ENCODE measurements around the gene UGT1A3. TPM values are rescaled to one million over a fixed set of nuclear protein-coding genes. Genes with fewer than 3 reads are reported as not detected.

The UGT1A3 gene
- total and polyA plus RNA-seq, 7 experiments from 2014 or later, result not detected

DNA sequence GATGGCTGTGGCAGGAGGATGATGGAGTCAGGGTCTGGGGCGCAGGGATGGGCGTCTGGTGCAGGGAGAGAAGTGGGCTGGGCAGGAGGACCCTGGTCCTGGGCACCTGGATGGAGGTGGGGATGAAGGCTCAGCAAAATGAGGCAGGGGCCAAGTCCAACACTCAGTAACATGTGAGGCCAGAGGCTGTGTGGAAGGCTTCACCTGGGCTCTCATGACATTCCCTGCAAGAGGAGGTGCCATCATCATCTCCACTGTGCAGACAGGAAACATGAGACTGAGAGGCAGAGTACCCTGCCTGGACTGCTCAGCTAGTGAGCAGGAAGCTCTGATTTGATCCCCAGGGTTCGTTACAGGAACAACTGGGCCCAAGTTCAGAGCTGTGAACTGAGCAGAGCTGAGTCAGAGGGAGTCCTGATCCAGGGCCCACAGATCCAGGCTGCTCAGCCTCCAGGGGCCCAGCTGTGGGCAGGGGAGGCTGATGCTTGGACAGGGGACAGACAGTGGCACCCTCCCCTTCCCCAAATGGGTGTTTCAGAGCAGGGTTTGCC is 88.6 kb downstream of the UGT1A3 start:
- Mint-ChIP-seq H3K4me3 (no peak overlapping the region), H3K27me3 (peaks cover 0 to 23% (median 5%) of the 10 kb centered on the region in 5 donors), H3K9me3 (peaks cover 0 to 1% (median 0%) of the 10 kb centered on the region in 11 donors), H3K4me1 (no peaks in the 10 kb centered on the region), H3K36me3 (no peaks in the 10 kb centered on the region), H3K27ac (no peak overlapping the region)
- Histone ChIP-seq H3K9me3 (ENCODE audit: control insufficient read depth in 2 of 3, low read length in 3 of 3) (no peaks in the 10 kb centered on the region), H3K36me3 (ENCODE audit: control insufficient read depth in 2 of 3, insufficient read depth in 3 of 3, low read length in 3 of 3) (no peaks in the 10 kb centered on the region), H3K4me3 (ENCODE audit: low read length) (no peak overlapping the region), H3K27me3 (ENCODE audit: control insufficient read depth in 2 of 2, insufficient read depth in 2 of 2, low read length in 2 of 2) (no peaks in the 10 kb centered on the region), H3K27ac (ENCODE audit: low read depth, low read length) (no peak overlapping the region), H3K4me1 (ENCODE audit: control insufficient read depth in 2 of 2, insufficient read depth in 2 of 2, low read length in 2 of 2) (no peaks in the 10 kb centered on the region)
- intact Hi-C loops (cut with micrococcal nuclease), result no loop called here
- ChIA-PET CTCF (no interaction called here), POLR2A (no interaction called here)
- no peak for DNase-seq
- no peak for ATAC-seq

DNA sequence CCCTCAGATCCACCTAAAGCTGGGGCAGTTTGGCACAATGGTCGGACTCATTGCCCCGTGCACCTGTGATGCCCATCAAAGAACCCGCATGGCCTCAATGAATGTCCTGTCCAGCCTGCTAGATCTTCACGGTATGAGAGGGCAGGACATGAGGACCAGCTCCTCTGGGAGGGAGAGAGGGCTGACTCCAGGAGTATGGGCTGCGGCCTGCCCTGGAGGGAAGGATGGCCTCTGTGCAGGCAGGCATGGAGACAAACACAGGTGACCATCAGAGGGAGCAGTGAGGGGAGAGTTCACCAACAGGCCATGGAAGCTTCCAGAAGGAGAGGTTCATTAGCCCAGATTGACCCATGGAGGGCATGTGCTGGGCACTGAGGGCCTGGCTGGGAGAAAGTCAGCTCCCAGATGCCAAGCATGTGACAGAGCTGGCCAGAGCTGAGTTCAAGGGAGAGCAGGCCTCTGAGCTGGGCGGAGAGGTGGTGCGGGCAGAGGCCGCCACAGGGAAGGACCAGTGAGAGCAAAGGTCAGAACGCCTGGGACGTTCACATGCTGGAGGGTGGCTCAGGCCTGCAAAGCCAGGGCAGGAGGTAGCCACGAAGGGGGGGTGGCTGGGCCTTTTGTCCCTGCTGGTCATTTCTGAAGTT is 89.3 kb downstream of the UGT1A3 start:
- intact Hi-C loops (cut with micrococcal nuclease), result no loop called here
- no peaks in the 10 kb centered on the region for H3K27me3 ChIP-seq (ENCODE audit: control insufficient read depth in 2 of 2, insufficient read depth in 2 of 2, low read length in 2 of 2)

DNA sequence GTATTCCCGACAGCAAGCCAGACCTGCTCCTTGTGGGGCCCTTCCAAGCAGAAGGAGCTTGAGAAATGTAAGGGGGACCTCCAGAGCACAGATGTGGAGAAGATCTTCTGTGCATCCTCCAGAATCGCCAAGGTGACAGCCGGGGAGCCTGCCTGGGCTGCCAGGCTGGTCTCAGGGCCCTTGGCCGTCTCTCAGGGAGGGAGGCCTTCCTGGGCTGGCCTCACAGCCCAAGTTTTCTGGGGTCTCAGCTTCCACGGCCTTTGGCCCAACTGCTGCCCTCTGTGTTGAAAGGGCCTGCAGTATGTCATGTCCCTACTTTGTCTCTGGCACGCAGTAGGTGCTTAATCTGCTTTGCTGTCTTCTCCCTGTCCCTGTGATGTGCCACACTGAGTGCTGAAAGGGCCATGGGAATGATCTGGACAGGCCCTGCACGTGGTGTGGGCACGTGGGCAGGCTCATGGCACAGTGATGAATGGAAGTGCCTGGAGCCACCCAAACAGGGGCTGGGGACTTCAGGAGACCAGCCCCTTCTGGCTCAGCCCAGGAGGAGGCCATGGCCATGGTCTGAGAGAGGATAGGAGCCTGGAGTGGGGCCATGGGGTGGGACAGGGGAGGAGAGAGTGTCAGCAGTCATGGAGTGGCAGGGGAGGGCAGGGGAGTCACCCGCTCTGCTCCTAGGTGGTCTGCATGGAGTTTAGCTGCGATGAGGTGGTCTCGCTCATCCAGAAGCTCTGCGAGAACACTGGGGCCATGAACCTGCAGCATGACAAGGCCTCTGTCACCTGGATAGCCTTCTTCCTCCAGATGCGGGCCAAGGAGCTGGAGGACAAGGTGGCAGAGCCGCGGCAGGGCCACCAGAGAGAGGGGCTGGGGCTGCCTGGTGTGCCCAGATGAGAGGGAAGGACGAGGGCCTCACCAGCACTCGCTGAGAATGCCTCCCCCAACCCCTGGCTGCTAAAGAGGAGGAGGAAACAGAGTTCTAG is 90.1 kb downstream of the UGT1A3 start:
- peak in 1 of 9 donors; percentile 2 for DNase-seq
- H3K4me3 Mint-ChIP-seq, result no peak overlapping the region

More for the DNA sequence above, 89.3 kb downstream of the UGT1A3 start:
- Mint-ChIP-seq H3K4me3 (no peak overlapping the region), H3K27me3 (peaks cover 0 to 20% (median 5%) of the 10 kb centered on the region in 5 donors), H3K4me1 (no peaks in the 10 kb centered on the region), H3K9me3 (peaks cover 0 to 1% (median 0%) of the 10 kb centered on the region in 11 donors), H3K36me3 (no peaks in the 10 kb centered on the region), H3K27ac (no peak overlapping the region)
- Histone ChIP-seq H3K4me3 (ENCODE audit: low read length) (no peak overlapping the region), H3K27ac (ENCODE audit: low read depth, low read length) (no peak overlapping the region), H3K9me3 (ENCODE audit: control insufficient read depth in 2 of 3, low read length in 3 of 3) (no peaks in the 10 kb centered on the region), H3K36me3 (ENCODE audit: control insufficient read depth in 2 of 3, insufficient read depth in 3 of 3, low read length in 3 of 3) (no peaks in the 10 kb centered on the region), H3K4me1 (ENCODE audit: control insufficient read depth in 2 of 2, insufficient read depth in 2 of 2, low read length in 2 of 2) (no peaks in the 10 kb centered on the region)
- ChIA-PET CTCF (no interaction called here), POLR2A (no interaction called here)
- DNase-seq, result no peak
- no peak for ATAC-seq

DNA sequence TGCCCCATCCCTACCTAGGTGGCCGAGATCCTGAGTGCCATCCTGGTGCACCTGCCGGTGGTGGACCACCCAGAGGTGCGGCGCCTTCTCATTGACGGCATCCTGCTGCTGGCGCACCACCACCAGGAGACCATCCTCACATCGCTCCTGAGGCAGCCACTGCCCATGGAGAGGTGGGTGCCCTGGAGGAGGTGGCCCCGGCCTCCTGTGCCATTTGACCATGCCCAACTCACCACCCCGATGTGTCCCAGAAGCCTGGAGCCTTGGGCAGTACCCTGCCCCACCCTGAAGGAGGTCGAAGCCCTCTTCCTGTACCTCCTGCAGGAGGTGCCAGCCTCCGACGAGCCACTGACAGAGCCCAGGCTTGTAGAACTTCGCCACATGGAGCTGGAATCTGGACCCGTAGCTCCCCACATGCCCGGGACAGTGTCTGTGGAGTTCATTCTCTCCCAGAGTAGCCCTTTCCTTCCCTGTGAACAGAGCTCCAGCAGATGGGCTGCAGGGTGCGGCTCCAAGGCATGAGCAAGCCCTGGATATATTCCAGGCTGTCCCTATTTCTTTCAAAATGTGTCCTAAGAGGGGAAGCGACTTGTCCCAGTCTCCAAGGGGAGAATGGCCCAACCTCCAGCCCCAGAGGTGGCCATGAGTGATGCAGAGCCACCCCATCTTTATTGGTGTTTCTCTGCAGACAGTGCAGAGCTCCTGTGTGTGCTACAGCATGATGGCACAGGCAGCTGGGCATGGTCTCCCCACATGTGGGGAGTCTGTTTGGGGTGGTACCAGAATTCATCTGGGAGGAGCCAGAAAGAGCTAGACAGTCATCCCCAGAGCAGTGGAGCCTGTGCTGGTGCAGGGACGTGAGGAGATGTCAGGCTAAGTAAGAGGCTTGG is 91.3 kb downstream of the UGT1A3 start:
- H3K36me3 Mint-ChIP-seq, result no peaks in the 10 kb centered on the region
- ChIA-PET CTCF (no interaction called here), POLR2A (no interaction called here)
- Histone ChIP-seq H3K36me3 (ENCODE audit: control insufficient read depth in 2 of 3, insufficient read depth in 3 of 3, low read length in 3 of 3) (no peaks in the 10 kb centered on the region), H3K4me3 (ENCODE audit: low read length) (no peak overlapping the region), H3K9me3 (ENCODE audit: control insufficient read depth in 2 of 3, low read length in 3 of 3) (no peaks in the 10 kb centered on the region), H3K27me3 (ENCODE audit: control insufficient read depth in 2 of 2, insufficient read depth in 2 of 2, low read length in 2 of 2) (no peaks in the 10 kb centered on the region), H3K27ac (ENCODE audit: low read depth, low read length) (no peak overlapping the region), H3K4me1 (ENCODE audit: control insufficient read depth in 2 of 2, insufficient read depth in 2 of 2, low read length in 2 of 2) (no peaks in the 10 kb centered on the region)
- ATAC-seq (no peak), DNase-seq (no peak)
- H3K9me3 Mint-ChIP-seq, result peaks cover 0 to 1% (median 0%) of the 10 kb centered on the region in 11 donors
- no peaks in the 10 kb centered on the region for H3K4me1 Mint-ChIP-seq
- H3K27ac Mint-ChIP-seq, result peak overlapping the region in 1 of 9 donors; percentile 72
- no peak overlapping the region for H3K4me3 Mint-ChIP-seq
- peaks cover 0 to 16% (median 5%) of the 10 kb centered on the region in 5 donors for H3K27me3 Mint-ChIP-seq
- intact Hi-C loops (cut with micrococcal nuclease), result no loop called here

More for the DNA sequence above, 90.1 kb downstream of the UGT1A3 start:
- Histone ChIP-seq H3K36me3 (ENCODE audit: control insufficient read depth in 2 of 3, insufficient read depth in 3 of 3, low read length in 3 of 3) (no peaks in the 10 kb centered on the region), H3K27me3 (ENCODE audit: control insufficient read depth in 2 of 2, insufficient read depth in 2 of 2, low read length in 2 of 2) (no peaks in the 10 kb centered on the region), H3K9me3 (ENCODE audit: control insufficient read depth in 2 of 3, low read length in 3 of 3) (no peaks in the 10 kb centered on the region), H3K4me3 (ENCODE audit: low read length) (no peak overlapping the region), H3K27ac (ENCODE audit: low read depth, low read length) (no peak overlapping the region), H3K4me1 (ENCODE audit: control insufficient read depth in 2 of 2, insufficient read depth in 2 of 2, low read length in 2 of 2) (no peaks in the 10 kb centered on the region)
- POLR2A ChIA-PET, result no interaction called here
- CTCF ChIA-PET, result no interaction called here
- Mint-ChIP-seq H3K27ac (no peak overlapping the region), H3K27me3 (peaks cover 0 to 20% (median 5%) of the 10 kb centered on the region in 5 donors), H3K4me1 (no peaks in the 10 kb centered on the region), H3K36me3 (no peaks in the 10 kb centered on the region), H3K9me3 (peaks cover 0 to 1% (median 0%) of the 10 kb centered on the region in 11 donors)
- ATAC-seq, result no peak
- intact Hi-C loops (cut with micrococcal nuclease), result no loop called here

DNA sequence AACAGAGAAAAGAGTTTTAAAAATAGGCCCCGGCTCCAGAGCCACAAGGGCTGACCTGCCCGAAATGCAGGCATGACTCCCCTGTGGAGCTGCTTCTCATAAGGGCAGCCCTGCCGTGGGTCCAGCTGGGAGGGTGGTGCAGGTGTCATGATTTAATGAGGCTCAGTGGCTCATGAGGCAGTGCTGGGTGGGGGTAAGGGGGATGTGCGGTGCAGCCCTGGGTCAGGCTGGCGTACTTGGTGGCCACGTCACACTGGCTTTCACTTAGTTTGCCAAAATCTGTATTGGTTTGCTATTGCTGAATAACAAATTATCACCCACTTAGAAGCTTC is 91.9 kb downstream of the UGT1A3 start:
- CTCF ChIA-PET, result no interaction called here
- H3K36me3 Mint-ChIP-seq, result no peaks in the 10 kb centered on the region
- DNase-seq (no peak), ATAC-seq (no peak)
- H3K9me3 Mint-ChIP-seq, result peaks cover 0 to 4% (median 0%) of the 10 kb centered on the region in 11 donors
- POLR2A ChIA-PET, result no interaction called here
- no peak overlapping the region for H3K4me3 ChIP-seq (ENCODE audit: low read length)
- no peaks in the 10 kb centered on the region for H3K9me3 ChIP-seq (ENCODE audit: control insufficient read depth in 2 of 3, low read length in 3 of 3)
- H3K27me3 Mint-ChIP-seq, result peaks cover 0 to 16% (median 5%) of the 10 kb centered on the region in 5 donors
- no peak overlapping the region for H3K4me3 Mint-ChIP-seq
- H3K4me1 ChIP-seq (ENCODE audit: control insufficient read depth in 2 of 2, insufficient read depth in 2 of 2, low read length in 2 of 2), result no peaks in the 10 kb centered on the region
- no peaks in the 10 kb centered on the region for H3K27me3 ChIP-seq (ENCODE audit: control insufficient read depth in 2 of 2, insufficient read depth in 2 of 2, low read length in 2 of 2)
- no peak overlapping the region for H3K27ac ChIP-seq (ENCODE audit: low read depth, low read length)
- H3K27ac Mint-ChIP-seq, result peak overlapping the region in 1 of 9 donors; percentile 72
- H3K36me3 ChIP-seq (ENCODE audit: control insufficient read depth in 2 of 3, insufficient read depth in 3 of 3, low read length in 3 of 3), result no peaks in the 10 kb centered on the region
- intact Hi-C loops (cut with micrococcal nuclease), result no loop called here
- H3K4me1 Mint-ChIP-seq, result no peaks in the 10 kb centered on the region

DNA sequence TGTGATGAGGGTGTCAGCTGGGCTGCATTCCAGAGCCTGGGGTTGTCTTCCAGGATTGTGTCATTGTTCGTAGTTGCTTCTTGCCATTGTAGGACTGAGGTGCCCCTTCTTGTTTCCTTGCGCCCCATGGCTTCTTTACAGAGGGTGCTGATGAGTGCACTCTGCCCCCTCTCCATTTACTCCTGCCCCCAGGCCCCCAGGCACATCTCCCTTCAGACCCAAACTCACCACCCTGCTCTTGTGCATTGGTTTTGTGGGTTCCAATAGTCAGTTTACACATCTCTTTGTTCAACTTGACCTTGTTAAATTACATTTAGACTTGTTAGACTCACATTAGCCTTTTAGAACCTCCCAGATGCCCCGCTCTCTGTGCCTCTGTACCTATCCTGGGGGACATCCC is 92.4 kb downstream of the UGT1A3 start:
- Histone ChIP-seq H3K4me3 (ENCODE audit: low read length) (no peak overlapping the region), H3K4me1 (ENCODE audit: control insufficient read depth in 2 of 2, insufficient read depth in 2 of 2, low read length in 2 of 2) (no peaks in the 10 kb centered on the region), H3K36me3 (ENCODE audit: control insufficient read depth in 2 of 3, insufficient read depth in 3 of 3, low read length in 3 of 3) (no peaks in the 10 kb centered on the region), H3K9me3 (ENCODE audit: control insufficient read depth in 2 of 3, low read length in 3 of 3) (no peaks in the 10 kb centered on the region), H3K27me3 (ENCODE audit: control insufficient read depth in 2 of 2, insufficient read depth in 2 of 2, low read length in 2 of 2) (no peaks in the 10 kb centered on the region), H3K27ac (ENCODE audit: low read depth, low read length) (no peak overlapping the region)
- intact Hi-C loops (cut with micrococcal nuclease), result no loop called here
- Mint-ChIP-seq H3K4me3 (no peak overlapping the region), H3K9me3 (peaks cover 0 to 4% (median 0%) of the 10 kb centered on the region in 11 donors), H3K36me3 (no peaks in the 10 kb centered on the region), H3K4me1 (no peaks in the 10 kb centered on the region), H3K27me3 (peaks cover 0 to 15% (median 5%) of the 10 kb centered on the region in 5 donors), H3K27ac (no peak overlapping the region)
- ATAC-seq, result no peak
- ChIA-PET CTCF (no interaction called here), POLR2A (no interaction called here)
- DNase-seq, result no peak

All from naive thymus-derived CD4-positive, alpha-beta T cell (primary cell).